RWPE2 (cell line): ENCODE measurements around the gene FFAR3.

Experiments
- ATAC-seq: fragments of 200-7000 bp; cut with Tn5 transposase; 3 replicates; pipeline ENCODE4 v1.9.1; 2021; ENCODE audit warnings: low read depth
- DNase-seq: peaks from one replicate; pipeline ENCODE4 v3.0.0-alpha.2; 2020; ENCODE audit warnings: low spot score
- H3K27ac ChIP-seq: fragments of 450-650 bp; 2 replicates; pipeline ENCODE4 v1.5.1; 2017; ENCODE audit warnings: mild to moderate bottlenecking; ENCODE audit not compliant: poor library complexity, severe bottlenecking
- H3K27me3 ChIP-seq: fragments of 250-450 bp; sonication (Bioruptor Pico); 2 replicates; pipeline ENCODE4 v1.5.1; 2021; ENCODE audit warnings: mild to moderate bottlenecking, moderate library complexity; ENCODE audit not compliant: insufficient read depth, poor library complexity, severe bottlenecking
- H3K36me3 ChIP-seq: fragments of 250-450 bp; sonication (Bioruptor Pico); 2 replicates; pipeline ENCODE4 v1.5.1; 2020; ENCODE audit warnings: low read depth, mild to moderate bottlenecking, moderate library complexity
- H3K4me1 ChIP-seq: fragments of 250-450 bp; sonication (Bioruptor Pico); 2 replicates; pipeline ENCODE4 v1.5.1; 2021; ENCODE audit warnings: mild to moderate bottlenecking, moderate library complexity; ENCODE audit not compliant: insufficient read depth, poor library complexity, severe bottlenecking
- H3K4me3 ChIP-seq: fragments of 250-450 bp; sonication (Bioruptor Pico); 2 replicates; pipeline ENCODE4 v1.5.1; 2021; ENCODE audit warnings: mild to moderate bottlenecking, moderate library complexity; ENCODE audit not compliant: severe bottlenecking
- H3K9me3 ChIP-seq: fragments of 250-450 bp; sonication (Bioruptor Pico); 2 replicates; pipeline ENCODE4 v1.5.1; 2021; ENCODE audit warnings: mild to moderate bottlenecking, moderate library complexity; ENCODE audit not compliant: severe bottlenecking
- CTCF ChIP-seq: fragments of 450-650 bp; IDR thresholded peaks from one replicate; pipeline ENCODE4 v1.5.1; 2017; ENCODE audit warnings: mild to moderate bottlenecking, moderate library complexity; ENCODE audit not compliant: poor library complexity, severe bottlenecking

Gene FFAR3

DNA sequence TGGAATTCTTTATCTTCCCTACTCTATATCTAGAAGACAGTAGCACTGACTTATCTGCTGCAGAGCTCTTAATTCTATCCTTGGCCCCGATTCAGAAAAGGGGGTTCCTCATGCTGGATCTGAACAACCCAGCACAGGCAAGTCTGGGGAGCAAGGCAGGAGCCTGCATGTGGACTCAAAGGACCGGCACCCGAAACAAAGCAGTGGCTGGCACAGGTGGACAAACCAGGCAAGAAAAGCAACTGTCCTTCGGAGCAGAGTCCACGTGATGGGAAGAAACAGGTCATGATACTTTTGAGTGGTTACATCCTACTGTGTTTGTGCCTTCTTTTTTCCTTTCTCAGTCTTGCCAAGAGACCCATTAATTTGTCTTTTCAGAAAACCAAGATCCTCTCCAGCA, 50.9 kb downstream of the FFAR3 start:
- no peak for TF ChIP-seq CTCF
- ATAC-seq, result no peak
- peak; percentile 14 for DNase-seq

More for the DNA sequence above, 50.9 kb downstream of the FFAR3 start:
- Histone ChIP-seq H3K36me3 (no peaks in the 10 kb centered on the region), H3K4me3 (no peak overlapping the region), H3K27ac (no peak overlapping the region), H3K9me3 (no peaks in the 10 kb centered on the region), H3K4me1 (peaks cover 3% of the 10 kb centered on the region), H3K27me3 (peaks cover 23% of the 10 kb centered on the region)
